ENCODE results near the gene GP5.
A peak's percentile ranks its signal among the peaks of the same experiment; 100 is the strongest.

Gene GP5

GRCh38 chr3:194348354-194348753, 50.7 kb downstream of the GP5 start:
- no peak for DNase-seq (ENCODE audit: low spot score)

DNA sequence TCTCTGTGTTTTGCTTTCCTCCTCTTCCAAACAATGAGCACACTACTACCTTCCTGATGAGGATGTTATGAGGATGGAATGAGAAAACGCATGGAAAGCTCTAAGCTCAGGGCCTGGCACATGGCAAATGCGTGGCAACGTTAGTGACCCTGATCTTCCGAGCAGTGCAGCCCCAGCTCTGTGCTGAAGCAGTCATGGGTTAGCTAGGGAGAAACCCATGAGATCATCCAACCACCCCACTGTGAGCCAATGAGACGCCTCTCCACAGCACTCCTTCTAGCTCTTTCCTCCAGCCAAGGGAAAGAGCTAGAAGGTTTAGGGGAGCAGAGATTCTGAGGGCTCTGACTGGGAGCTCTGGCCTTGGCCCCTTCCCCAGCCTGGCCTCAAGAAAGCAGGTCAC, 52.4 kb downstream of the GP5 start:
- peak; percentile 64 for DNase-seq (ENCODE audit: low spot score)

DNA sequence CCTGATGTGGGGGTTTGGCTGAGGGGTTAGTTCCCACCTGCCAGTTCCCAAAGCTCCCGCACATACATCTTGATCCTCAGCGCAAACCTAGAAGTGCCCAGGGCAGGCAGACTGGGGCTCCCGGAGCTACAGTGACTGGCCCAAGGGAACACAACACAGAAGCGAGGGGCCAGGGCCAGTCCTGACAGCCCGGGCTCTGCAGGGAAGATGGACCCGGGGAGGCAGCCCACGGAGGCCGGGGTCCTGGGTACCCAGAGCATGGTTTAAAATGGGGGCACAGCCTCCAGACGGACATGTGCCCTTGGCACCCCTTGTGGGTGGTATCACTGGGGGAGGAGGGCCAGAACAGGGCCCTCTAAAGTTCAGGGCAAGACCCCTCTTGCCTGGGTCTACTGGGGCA, 53.0 kb downstream of the GP5 start:
- DNase-seq (ENCODE audit: low spot score), result no peak

All from AG08396 (cell line).